Peyer's patch (tissue), 4 donors: Measurements from ENCODE around the gene DDIT3.
"Not testable (repeated sequence)": the region's sequence is repeated elsewhere in the genome, so short reads cannot be mapped to it uniquely, and the experiment has no call there.

Experiments used
- CTCF ChIP-seq, 6 experiments: fragments of 450-650 bp in 4 of 6; fragments of 200-600 bp in 2 of 6; sonication (generic) in 1 of 6; IDR thresholded peaks; one replicate each; pipeline ENCODE4 v1.5.1; 2017 to 2019; ENCODE audit warnings: antibody characterized with exemption in 6 of 6, mild to moderate bottlenecking in 3 of 6, moderate library complexity in 1 of 6
- POLR2A ChIP-seq, 2 donors: fragments of 450-650 bp; IDR thresholded peaks; one replicate each; pipeline ENCODE4 v1.5.1; 2017; ENCODE audit warnings: antibody characterized with exemption in 2 of 2, mild to moderate bottlenecking in 2 of 2, moderate library complexity in 2 of 2

GRCh38 chr12:57506541-57506940 lies 13.8 kb downstream of the DDIT3 start:
- not testable (repeated sequence) for TF ChIP-seq CTCF, POLR2A (IDR thresholded peaks at IDR 0.05)
